Inferior parietal cortex (tissue), 1 donor: Measurements from ENCODE around the gene FHOD3.

ENCODE experiments used
- DNase-seq: peaks from one replicate; pipeline ENCODE4 v3.0.0-alpha.2; 2016; ENCODE audit errors: extremely low spot score

FHOD3 gene

GRCh38 chr18:36628435-36629137, 331.1 kb downstream of the FHOD3 start:
- DNase-seq: no peak

DNA sequence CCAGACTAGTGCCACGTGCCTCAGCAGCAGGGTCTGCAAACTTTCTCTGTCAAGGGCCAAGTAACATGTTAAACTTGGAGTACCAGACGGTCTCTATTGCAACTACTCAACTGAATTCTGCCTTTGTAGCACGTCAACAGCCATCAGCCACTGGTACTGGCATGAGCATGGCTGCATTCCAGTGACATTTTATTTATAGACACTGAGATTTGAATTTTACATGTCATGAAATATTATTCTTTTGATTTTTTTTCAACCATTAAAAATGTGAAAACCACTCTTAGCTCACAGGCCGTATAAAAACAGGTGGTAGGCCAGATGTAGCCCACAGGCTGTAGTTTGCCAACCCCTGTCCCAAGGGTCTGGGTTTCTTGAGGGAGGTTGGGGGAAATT, 331.6 kb downstream of the FHOD3 start:
- no peak for DNase-seq

DNA sequence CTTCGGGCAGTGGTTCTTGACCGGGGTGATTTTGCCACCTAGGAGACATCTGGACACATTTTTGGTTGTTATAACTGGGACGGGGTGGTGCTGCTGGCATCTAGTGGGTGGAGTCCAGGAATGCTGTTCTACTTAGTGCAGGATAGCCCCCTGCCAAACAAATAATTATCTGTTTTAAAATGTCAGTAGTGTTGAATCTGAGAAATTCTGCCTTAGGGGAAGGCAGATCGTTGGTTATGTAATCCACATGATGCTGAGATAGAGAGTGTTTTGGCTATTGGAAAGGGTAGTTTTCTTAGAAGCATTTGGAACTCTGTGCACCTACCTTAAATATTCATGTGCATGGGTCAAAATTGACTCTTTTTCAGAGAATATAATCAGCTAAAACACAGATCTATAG, 332.3 kb downstream of the FHOD3 start:
- DNase-seq: no peak

GRCh38 chr18:36630917-36631316, 333.4 kb downstream of the FHOD3 start:
- DNase-seq: no peak

DNA sequence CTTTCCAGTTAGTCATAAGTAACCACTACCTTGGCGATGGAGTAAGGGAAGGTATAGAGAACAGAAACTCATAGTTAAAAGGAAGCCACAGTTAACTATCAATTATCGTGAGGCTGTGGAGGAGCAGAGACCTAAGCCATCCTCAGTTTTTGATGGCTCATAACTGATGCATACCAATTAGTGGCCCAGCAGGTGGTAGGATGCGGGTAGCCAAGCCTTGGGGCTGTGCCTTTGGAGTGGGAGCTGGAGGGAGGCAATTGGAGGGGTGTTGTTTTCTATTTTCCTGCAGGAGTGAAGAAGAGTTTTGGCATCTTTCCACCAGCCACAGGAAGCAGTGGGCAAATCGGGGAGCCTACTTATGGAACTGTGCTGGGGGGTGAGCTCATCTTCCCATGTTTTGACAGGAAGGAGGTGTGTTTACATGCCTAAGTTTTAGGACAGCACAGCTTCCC, 336.5 kb downstream of the FHOD3 start:
- no peak for DNase-seq

- no peak for DNase-seq
Observed at GRCh38 chr18:36634573-36635216, 337.2 kb downstream of the FHOD3 start.

DNA sequence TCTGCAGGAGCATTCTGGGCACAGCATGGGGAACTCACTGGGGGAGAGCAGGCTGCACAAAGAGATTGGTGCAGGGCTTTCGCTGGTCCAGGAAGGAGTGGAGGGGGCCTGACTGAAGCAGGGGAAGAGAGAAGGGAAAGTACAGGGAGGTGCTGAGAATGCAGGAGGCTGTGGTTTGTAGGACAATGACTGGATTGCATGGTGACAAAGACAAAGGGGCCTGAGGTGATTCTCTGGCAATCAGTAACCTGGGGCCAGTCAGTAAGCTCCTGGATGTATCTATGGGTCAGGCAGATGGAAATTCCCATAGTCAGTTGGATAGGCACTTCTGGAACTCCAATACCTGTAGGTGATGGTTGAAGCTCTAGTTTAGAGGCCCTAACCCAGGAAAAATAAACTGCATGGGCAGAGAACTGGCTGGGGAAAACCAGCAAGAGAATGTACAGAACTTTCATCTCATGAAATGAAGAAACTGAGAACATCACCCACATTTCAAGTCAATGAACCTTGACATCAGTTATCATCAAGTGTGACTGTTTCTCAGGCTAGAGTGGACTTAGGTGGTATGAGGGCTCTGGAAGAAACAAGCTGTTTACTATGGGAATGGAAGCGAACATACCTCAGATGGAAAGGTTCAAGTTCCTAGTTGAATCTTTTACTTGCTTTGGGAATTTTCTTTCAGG, 338.0 kb downstream of the FHOD3 start:
- DNase-seq: no peak

GRCh38 chr18:36636237-36636817, 338.8 kb downstream of the FHOD3 start:
- no peak for DNase-seq

- DNase-seq: no peak
Observed at GRCh38 chr18:36638224-36638623, 340.7 kb downstream of the FHOD3 start.

DNA sequence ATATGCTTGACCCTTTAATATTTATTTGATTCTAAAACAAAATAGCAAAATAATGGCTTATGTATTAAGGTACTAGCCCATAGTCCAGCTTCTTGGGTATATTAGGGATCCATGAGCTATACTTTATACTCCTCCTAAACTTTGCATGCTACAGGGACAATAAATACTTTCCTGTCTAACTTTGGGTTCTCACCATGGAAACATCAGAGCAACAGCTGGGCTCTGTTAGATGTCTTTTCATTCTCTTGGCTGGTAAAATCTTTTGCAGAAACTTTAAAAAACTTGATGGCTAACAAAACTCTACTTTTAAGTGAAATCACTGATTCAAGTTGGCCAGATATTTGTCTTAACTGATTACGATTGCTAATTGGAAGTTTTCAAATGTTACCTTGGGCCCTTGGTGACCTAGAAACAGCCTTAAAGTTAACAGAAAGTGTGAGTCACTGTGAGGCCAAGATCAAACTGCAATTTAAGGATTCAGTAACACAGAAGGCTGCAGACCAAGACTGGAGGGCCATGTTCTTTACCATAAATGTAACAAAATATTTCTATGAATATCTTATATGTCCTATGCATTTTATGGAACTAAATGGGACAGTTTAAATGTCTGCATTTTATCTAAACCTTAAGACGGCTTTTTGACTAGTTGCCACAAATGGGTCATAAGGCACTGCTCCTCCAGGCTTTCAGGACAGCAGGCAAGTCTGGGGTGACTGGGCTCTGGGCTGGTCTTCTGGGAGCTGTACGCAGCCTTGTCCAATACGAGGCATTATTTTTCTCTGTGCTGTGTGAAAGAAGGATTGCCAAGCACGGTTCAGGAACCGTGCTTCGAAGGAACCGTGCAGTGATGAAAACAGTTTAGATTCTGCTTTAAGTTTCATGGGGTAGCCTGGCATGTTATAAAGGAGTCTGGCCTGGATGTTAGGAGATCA, 342.8 kb downstream of the FHOD3 start:
- no peak for DNase-seq

- DNase-seq: no peak
Observed at GRCh38 chr18:36643061-36643460, 345.5 kb downstream of the FHOD3 start.

DNA sequence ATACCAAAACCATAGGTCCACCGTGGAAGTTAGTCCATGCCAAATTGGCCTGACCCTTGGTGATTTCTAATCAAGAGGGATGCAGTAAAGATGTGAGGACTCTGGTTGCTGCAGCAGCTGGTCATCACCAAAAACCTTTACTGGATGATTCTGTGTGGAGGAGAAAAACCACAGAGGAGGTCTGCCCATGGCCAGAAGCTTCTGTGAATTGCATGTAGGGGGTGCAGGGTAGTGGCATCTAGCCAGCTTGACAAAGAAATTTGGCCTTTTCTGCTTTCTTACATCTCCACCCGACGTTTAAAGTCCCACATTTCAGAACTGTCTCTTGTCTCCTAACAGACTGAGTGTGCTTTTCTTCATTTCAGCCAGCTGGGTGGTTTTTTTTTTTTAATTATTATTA, 351.3 kb downstream of the FHOD3 start:
- no peak for DNase-seq

DNA sequence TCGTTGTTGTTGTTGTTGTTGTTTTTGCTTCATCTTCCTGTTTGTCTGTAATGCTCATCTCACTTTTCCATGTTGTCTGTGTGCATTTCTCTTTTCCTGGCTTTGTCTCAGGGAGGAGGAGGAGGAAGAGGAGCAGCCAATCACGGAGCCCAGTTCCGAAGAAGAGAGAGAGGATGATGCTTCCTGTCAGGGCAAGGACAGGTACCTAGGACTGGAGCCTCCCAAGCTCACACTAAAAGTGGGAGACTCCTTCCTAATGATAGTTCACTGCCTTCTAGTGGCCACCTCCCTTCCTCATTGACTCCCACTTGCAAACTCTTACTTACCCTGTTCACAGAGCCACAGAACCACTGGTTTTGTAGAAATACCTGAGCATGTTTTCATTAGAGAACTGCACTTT, 351.7 kb downstream of the FHOD3 start:
- DNase-seq: no peak

DNA sequence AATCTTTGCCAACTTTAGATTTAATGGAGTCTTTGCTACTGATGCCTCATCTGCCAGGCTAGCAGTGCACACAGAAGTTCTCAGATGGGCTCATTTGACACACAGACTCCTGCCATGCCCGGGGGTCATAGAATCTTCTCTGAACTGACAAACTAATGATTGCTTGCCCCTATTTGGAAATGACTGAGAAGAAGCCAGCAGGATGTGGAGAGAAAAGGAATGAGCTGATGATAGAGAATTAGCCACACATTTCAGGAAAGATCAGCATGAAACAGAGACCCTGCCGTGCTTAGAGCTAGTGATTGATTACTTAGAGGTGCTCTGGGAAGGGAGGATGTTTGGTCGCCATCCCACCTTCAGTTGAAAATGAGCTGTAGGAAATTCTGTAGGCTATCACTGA, 352.8 kb downstream of the FHOD3 start:
- DNase-seq: no peak

DNA sequence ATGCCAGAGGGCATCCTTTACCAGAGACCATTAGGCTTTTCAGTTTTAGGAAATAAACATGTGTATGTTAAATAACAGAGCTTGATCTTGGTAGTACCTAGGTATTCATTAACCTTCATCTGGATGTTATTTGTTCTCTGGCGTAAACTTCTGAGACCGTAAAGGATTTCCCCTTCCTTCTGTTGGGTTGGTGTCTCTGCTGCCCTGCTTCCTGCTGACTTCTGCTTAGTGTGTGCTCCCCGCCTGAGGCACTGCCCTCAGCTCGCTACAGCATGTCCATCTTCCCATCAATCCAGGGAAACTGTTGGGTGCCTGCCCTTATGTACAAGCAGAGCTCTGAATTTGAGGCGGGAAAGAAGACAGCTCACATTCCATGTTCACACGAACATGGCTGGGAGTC, 353.4 kb downstream of the FHOD3 start:
- DNase-seq: no peak

- no peak for DNase-seq
Observed at GRCh38 chr18:36652503-36652902, 355.0 kb downstream of the FHOD3 start.

GRCh38 chr18:36653141-36653869, 355.8 kb downstream of the FHOD3 start:
- DNase-seq: no peak

DNA sequence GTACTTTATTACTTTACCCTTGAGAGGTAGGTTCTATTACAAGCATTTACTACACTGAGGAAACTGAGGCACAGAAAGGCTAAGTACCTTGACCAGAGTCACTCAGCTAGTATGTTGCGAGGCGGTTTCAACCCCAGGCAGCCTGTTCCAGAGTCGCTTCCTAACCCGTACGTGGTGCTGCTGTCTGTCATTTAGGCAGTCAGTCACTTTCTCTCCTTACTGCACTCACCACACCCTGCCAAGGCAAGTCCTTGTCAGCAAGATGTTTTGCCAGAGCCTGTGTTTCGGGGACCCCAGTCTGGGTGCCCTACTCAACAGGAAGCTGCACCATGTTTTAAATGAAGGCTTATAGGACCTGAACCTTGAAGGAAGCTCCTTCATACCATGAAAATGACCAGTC, 356.4 kb downstream of the FHOD3 start:
- DNase-seq: no peak

DNA sequence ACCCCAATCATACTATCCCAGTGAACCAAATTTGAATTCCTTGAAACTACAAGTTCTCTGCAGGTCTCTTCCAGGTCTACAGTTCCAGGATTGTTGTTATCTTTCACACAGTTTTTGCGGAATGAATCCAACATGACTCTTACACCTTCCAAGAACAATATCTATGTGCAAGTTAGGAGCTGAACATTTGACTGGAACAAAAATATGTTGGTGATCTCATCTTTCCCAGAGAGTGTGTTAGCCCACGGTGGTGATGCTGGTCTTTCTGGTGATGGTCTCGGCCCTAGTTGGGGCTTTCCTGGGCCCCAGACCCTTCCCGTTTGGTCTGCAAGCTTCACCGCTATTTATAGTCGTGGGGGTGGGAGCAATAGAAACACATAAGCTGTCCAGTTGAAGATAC, 357.6 kb downstream of the FHOD3 start:
- no peak for DNase-seq

- no peak for DNase-seq
Observed at GRCh38 chr18:36655930-36656329, 358.4 kb downstream of the FHOD3 start.

GRCh38 chr18:36658611-36659010, 361.1 kb downstream of the FHOD3 start:
- DNase-seq: no peak
